Hepatic stellate cell (primary cell): Measurements from ENCODE around the gene NUP98.
"Not testable (repeated sequence)": the region's sequence is repeated elsewhere in the genome, so short reads cannot be mapped to it uniquely, and the experiment has no call there.

Experiments
- DNase-seq: peaks from one replicate; pipeline ENCODE4 v3.0.0; 2011; ENCODE audit warnings: low spot score

The NUP98 gene

DNA sequence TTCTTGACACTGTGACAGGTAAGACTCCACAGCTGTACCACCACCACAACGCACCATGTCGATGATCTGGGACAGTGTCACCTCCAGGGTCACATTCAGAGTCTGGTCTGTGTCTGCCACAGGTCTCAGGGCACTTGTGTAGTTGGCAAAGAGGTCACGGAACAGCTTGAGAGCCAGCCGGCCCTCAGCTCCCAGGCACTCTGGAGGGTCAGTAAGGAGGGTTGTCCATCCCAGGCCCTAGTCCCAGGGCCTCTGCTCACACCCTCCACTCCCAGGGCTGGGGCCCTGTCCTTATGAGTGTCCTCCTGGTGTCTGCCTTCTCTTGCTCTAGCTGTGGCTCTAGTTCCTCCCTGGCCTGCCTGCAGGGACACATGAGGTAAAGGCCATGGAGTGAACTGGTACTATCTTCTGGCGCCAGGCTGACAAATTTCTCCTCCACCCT lies 127.6 kb downstream of the NUP98 start:
- DNase-seq: no peak

DNA sequence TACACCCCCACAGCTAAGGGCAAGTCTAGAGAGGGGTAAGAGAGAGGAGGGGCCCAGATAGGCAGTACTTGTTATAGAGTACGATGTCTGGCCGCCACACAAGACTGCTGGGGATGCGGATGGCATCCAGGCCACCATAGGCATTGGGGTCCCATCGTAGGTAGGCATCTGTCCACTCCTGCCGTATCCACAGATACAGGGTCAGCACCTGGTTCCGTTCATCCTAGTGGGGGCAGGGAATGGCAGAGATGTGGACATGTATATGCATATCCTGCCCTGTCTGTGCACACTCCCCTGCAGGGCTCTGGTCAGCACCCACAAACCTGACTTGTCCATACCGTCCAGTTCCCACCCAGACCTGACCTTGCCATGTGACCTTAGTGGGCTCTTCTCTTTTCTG lies 128.2 kb downstream of the NUP98 start:
- DNase-seq: no peak

DNA sequence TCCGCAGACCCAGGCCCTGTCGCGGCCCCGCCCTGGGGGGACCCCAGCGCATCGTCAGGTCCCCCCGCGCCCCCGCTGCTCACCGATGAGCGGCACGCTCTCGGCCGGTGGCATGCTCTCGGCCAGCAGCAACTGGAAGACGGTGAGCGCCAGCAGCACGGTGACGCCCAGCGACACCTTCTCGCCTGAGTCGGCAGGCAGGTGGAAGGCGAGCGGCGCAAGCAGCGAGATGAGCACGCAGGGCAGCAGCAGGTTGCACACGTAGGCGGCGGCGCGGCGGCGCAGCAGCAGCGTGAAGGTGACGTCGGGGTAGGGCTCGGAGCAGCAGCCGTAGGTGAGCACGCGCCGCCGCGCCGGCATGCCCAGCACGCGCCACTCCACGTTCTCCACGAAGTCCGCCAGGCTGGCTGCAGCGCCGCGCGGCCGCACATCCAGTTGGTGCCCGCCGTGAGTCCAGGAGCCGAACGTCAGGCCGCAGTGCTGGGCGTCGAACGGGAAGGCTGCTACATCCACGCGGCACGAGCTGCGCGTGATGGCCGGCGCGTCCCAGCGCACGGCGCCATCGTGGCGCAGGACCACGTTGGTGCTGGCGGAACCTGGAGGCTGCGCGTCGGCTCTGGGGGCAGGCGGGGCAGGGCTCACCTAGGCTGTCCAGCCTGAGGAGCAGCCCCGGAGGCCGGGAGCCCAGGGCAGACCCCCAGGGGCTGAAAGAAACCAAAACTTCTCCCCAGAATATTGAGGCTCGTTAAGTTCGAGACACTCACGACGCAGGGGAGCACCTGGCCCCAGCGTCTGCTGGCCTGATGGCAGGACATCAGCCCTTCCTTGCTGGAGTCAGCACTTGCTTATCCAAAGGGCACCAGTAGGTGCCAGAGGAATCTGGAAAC lies 130.0 kb downstream of the NUP98 start:
- DNase-seq: no peak

- no peak for DNase-seq
Observed at GRCh38 chr11:3666023-3666530, 131.3 kb downstream of the NUP98 start.

DNA sequence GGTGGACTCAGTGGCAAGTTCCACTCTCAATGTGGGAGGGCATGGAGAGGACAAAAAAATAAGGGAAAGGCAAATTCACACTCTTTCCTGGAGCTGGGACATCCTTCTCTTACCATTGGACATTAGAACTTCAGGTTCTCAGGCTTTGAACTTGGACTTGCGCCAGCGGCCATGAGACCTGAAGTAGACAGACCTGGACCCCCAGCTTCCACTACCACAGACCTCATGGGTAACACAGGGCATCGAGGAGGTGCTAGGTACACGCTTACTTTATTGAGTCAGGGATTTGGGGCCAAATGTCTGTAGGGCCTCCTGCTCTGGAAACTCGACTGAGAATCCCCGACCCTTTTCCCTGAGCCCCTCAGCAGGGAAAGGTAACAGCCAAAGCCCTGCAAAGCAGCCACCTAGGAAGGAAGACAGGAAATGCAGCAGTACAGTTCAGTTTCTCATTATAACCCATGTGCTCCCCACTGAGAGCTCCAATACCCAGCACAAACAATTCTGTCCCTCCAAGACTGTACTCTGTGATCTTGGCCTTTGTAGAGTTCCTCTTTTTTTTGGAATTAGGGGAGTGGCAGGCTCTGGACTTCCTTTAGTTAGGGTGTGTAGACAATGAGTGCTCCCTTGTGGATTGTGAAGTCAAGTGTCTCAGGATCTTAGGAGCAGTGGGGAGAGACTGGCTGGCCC lies 131.9 kb downstream of the NUP98 start:
- no peak for DNase-seq

GRCh38 chr11:3664032-3664630 lies 133.2 kb downstream of the NUP98 start:
- no peak for DNase-seq

DNA sequence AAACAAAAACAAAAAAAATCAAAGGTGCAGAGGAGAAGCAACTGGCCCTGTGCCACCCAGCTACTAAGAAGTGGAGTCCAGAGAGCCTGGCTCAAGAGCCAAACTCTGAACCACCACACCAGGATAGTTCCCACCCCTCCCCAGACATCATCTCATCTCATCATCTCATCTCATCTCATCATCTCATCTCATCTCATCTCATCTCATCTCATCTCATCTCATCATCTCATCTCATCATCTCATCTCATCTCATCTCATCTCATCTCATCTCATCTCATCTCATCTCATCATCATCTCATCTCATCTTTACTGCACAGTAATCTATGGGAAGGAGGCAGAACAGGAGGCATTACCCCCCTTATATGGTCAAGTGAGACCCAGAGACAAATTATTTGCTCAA lies 134.5 kb downstream of the NUP98 start:
- DNase-seq: no peak

DNA sequence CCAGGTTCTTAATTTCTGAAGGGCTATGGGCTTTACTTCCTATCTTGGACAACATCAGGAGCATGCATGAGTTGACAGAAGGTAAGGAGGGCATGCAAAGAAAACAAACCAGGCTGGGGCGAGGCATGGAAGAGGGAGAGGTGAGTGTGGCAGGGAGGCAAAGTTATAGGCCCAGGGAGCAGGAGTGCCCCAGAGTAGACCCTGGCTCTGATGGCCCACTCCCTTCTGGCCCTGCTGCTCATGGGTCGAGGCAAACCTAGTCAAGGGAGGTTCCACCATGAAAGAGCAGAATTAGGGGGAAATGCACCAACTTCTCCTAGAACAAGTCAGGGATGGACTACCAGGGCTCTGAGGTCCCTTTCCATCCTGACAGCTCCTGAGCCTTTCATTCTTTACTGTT lies 136.4 kb downstream of the NUP98 start:
- no peak for DNase-seq

DNA sequence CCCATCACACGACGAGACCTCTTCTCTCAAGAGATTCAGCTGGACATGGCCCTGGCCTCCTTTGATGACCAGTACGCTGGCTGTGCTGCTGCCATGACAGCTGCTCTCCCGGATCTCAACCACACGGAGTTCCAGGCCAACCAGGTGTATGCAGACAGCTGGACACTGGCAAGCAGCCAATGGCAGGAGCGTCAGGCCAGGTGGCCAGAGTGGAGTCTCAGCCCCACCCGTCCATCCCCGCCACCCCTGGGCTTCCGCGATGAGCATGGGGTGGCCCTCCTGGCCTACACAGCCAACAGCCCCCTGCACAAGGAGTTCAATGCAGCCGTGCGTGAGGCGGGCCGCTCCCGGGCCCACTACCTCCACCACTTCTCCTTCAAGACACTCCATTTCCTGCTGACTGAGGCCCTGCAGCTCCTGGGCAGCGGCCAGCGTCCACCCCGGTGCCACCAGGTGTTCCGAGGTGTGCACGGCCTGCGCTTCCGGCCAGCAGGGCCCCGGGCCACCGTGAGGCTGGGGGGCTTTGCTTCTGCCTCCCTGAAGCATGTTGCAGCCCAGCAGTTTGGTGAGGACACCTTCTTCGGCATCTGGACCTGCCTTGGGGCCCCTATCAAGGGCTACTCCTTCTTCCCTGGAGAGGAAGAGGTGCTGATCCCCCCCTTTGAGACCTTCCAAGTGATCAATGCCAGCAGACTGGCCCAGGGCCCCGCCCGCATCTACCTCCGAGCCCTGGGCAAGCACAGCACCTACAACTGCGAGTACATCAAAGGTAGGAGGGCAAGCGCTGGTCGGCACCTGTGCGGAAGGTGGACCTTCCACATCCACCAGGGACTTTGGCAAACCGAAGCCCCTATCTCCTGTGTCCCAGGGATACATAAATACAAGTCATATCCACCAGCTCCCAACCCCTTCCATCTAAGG lies 137.5 kb downstream of the NUP98 start:
- no peak for DNase-seq

DNA sequence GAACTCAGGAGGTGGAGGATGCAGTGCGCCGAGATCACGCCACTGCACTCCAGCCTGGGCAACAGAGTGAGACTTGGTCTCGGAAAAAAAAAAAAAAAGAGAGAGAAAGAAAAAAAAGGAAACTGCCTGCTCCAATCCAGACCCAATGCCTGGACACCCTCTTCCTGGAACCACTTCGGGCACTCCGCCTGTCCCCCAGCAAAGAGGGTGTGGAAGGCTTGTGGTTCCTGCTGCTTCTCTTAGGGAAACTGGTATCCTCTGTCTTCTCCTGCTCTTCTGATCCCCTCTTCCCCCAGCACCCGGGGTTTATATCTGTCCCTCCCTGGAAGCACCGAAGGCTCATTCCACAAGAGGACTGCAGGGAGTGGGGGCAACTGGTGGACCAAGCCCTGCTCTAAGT lies 139.1 kb downstream of the NUP98 start:
- no peak for DNase-seq

- not testable (repeated sequence) for DNase-seq
Observed at GRCh38 chr11:3657331-3657730, 140.0 kb downstream of the NUP98 start.

DNA sequence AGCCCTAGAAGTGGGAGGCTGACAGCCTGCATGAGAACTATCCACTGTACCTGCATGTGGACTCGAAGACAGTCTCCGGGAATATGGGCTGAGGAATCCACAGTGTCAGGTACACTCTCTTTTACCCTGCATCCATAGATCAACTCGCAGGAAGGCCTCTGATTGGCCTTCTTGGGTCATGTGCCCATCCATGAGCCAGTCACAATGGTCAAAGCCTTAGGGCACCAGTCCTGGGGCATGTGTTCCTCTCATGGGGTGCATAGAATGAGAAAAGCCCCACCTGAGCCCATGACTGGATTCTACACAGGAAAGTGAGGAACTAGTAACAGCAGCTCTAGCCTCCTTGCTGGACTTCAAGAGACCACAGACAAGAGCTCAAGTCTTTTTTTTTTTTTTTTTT lies 141.8 kb downstream of the NUP98 start:
- no peak for DNase-seq

GRCh38 chr11:3652514-3652913 lies 144.8 kb downstream of the NUP98 start:
- DNase-seq: not testable (repeated sequence)

DNA sequence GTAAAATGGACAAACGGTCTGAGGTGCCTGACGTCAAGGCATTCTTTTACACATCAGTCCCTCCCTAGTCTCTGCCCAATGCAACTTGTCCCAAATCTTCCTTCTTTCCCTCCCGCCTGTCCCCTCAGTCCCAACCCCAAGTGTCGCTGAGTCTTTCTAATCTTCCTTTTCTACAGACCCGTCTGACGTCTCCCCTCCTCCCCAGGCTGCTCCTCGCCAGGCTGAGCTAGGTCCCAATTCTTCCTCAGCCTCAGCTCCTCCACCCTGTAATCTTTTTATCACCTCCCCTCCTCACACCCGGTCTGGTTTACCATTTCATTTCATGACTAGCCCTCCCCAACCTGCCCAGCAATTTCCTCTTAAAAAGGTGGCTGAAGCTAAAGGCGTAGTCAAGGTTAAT lies 148.0 kb downstream of the NUP98 start:
- not testable (repeated sequence) for DNase-seq

- not testable (repeated sequence) for DNase-seq
Observed at GRCh38 chr11:3648843-3649242, 148.5 kb downstream of the NUP98 start.

DNA sequence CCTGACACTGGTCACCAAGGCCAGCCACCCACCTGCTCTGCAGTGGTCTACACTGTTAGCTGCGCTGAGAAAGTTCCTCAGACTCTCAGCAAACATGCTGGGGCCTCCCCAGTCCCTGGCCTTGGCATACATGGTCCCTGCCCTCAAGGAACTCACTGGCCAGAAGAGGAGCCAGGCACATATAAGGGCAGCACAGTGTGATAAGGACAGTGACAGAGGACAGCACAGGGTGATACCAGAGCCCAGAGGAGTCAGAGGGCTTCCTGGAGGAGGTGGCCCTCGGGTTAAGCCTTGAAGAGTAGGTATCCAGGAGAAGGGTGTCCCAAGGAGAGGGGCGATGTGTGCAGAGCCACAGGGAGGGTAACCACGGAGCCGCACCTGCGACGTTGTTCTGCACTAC lies 151.8 kb downstream of the NUP98 start:
- DNase-seq: no peak

- DNase-seq: peak; percentile 22
Observed at GRCh38 chr11:3644817-3645235, 152.5 kb downstream of the NUP98 start, which contains the start of gene ART1. Gene ART1 (plus strand): TSS chr11:3645128. CDS start chr11:3659214, 14,086 bp downstream.

GRCh38 chr11:3643102-3643546 lies 154.2 kb downstream of the NUP98 start:
- not testable (repeated sequence) for DNase-seq

- peak; percentile 76 for DNase-seq
Observed at GRCh38 chr11:3642071-3642951, 155.0 kb downstream of the NUP98 start.

- DNase-seq: no peak
Observed at GRCh38 chr11:3641701-3642070, 155.7 kb downstream of the NUP98 start, which contains the start of gene ART5. Gene ART5 (minus strand): TSS chr11:3641992. CDS start chr11:3641862, 130 bp downstream.
